NT2/D1 (cell line): Measurements from ENCODE around the gene SYTL2.

Experiments used
- DNase-seq: peaks from one replicate; pipeline ENCODE4 v3.0.0-alpha.2; 2011; ENCODE audit warnings: low read depth, low spot score
- H3K27me3 ChIP-seq: 2 replicates; pipeline ENCODE4 v1.6.0; 2011; ENCODE audit warnings: mild to moderate bottlenecking; ENCODE audit not compliant: insufficient read length, insufficient read depth
- H3K36me3 ChIP-seq: 2 replicates; pipeline ENCODE4 v1.6.1; 2011; ENCODE audit warnings: mild to moderate bottlenecking, low read length, mixed read lengths; ENCODE audit not compliant: insufficient read depth, insufficient read length
- H3K4me1 ChIP-seq: 2 replicates; pipeline ENCODE4 v1.5.1; 2011; ENCODE audit not compliant: insufficient read depth, insufficient read length
- H3K4me3 ChIP-seq: 2 replicates; pipeline ENCODE4 v1.5.1; 2011; ENCODE audit warnings: low read depth; ENCODE audit not compliant: insufficient read length
- H3K9ac ChIP-seq: 2 replicates; pipeline ENCODE4 v1.6.0; 2011; ENCODE audit warnings: low read depth; ENCODE audit not compliant: insufficient read length
- H3K9me3 ChIP-seq: 2 replicates; pipeline ENCODE4 v1.5.1; 2011; ENCODE audit warnings: mild to moderate bottlenecking, low read length; ENCODE audit not compliant: insufficient read depth
- SUZ12 ChIP-seq: IDR thresholded peaks from 2 replicates; pipeline ENCODE4 v1.6.1; 2011; ENCODE audit not compliant: insufficient read length, insufficient read depth; ENCODE audit errors: extremely low read depth
- YY1 ChIP-seq: IDR thresholded peaks from 2 replicates; pipeline ENCODE4 v1.6.1; 2011; ENCODE audit not compliant: insufficient read length, insufficient read depth
- ZNF274 ChIP-seq: IDR thresholded peaks from 2 replicates; pipeline ENCODE4 v1.6.1; 2011; ENCODE audit warnings: mild to moderate bottlenecking, low read depth, low read length

The SYTL2 gene

GRCh38 chr11:85652786-85653447 lies 158.0 kb downstream of the SYTL2 start:
- TF ChIP-seq SUZ12 (no peak), ZNF274 (no peak), YY1 (no peak)
- Histone ChIP-seq H3K4me3 (no peak overlapping the region), H3K4me1 (no peaks in the 10 kb centered on the region), H3K9ac (no peak overlapping the region), H3K36me3 (peaks cover 25% of the 10 kb centered on the region), H3K9me3 (no peaks in the 10 kb centered on the region), H3K27me3 (no peaks in the 10 kb centered on the region)
- DNase-seq = no peak

DNA sequence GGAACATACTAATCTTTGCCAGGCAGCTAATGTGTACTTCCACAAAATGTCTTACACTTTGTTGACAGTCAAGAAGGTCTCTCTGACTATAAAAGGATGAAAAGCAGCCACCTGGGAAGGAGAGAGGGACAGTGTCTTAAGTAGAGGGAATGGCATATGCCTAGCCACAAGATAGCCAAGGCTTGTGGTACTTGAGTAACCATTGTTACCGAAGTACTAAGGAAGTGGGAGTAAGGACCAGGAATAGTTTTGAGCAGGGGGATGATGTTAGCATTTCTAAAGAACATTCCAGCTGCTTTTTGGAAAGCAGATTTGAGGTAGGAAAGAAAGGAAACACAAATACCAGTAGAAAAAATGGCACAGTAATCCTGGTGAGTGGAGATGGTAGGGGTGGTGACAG lies 159.8 kb downstream of the SYTL2 start:
- Histone ChIP-seq H3K4me3 (no peak overlapping the region), H3K36me3 (peaks cover 7% of the 10 kb centered on the region), H3K27me3 (no peaks in the 10 kb centered on the region), H3K9me3 (no peaks in the 10 kb centered on the region), H3K9ac (no peak overlapping the region), H3K4me1 (no peaks in the 10 kb centered on the region)
- no peak for DNase-seq
- TF ChIP-seq SUZ12 (no peak), ZNF274 (no peak), YY1 (no peak)

GRCh38 chr11:85647604-85648299 lies 163.2 kb downstream of the SYTL2 start, which contains the start of gene TMEM126A:
Gene TMEM126A (plus strand): TSS chr11:85647967. CDS start chr11:85650256, 2,289 bp downstream.
- H3K4me1 ChIP-seq = no peaks in the 10 kb centered on the region
- H3K9ac ChIP-seq = peak within 1 kb of the TSS; percentile 81
- H3K27me3 ChIP-seq = no peaks in the 10 kb centered on the region
- DNase-seq = peak; percentile 86
- H3K4me3 ChIP-seq = peak within 1 kb of the TSS; percentile 75
- TF ChIP-seq YY1 (peak; percentile 83), SUZ12 (no peak)
- no peaks in the 10 kb centered on the region for H3K9me3 ChIP-seq
- peaks cover 2% of the 10 kb centered on the region for H3K36me3 ChIP-seq

DNA sequence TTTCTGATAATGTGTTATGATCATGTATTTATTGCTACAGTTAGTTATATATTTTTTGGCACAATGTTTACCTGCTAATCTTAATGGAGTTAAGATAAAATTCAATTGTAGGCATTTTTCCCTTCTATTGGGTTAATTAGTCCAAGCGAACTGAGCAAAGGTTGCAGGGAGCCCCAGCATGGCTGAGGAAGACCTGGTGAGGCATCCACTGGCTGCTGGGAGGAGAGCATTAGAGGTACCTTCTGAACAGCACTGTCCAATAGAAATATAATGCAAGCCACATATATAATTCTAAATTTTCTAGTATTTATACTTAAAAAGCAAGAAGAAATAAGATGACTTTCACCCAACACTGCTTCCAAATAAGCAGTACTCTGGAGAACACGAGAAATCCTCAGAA lies 163.9 kb downstream of the SYTL2 start:
- TF ChIP-seq SUZ12 = no peak
- TF ChIP-seq YY1 = no peak
- no peak for TF ChIP-seq ZNF274
- peaks cover 2% of the 10 kb centered on the region for H3K36me3 ChIP-seq
- H3K9ac ChIP-seq = peak overlapping the region; percentile 76
- peak overlapping the region; percentile 75 for H3K4me3 ChIP-seq
- no peaks in the 10 kb centered on the region for H3K27me3 ChIP-seq
- H3K4me1 ChIP-seq = no peaks in the 10 kb centered on the region
- DNase-seq = no peak
- H3K9me3 ChIP-seq = no peaks in the 10 kb centered on the region
